ENCODE measurements around the gene CDH8.

DNA sequence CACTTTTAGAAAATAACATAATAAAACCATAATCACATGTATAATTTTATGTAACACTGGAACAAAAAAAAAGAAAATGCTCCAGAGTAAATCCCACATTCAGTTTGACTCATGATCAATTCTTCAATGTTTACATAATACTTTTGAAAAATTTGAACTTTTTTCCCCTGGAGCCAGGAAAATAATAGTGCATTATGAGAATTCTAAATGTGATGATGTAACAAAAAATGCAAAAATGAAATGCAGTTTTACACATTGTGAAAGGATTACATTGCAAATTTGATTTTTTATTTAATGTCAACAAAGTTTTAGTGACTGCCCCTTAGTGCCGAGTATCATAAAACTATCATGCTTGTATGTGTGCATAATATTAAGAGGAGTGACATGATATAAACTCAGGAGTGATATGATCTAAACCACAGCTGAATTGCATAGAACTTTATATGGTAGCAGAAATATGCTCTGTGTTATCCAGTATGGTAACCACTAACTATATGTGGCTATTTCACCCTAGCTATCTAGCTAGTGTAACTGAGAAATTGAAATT, 238.2 kb downstream of the CDH8 start:
- TF ChIP-seq, protein P1, sequence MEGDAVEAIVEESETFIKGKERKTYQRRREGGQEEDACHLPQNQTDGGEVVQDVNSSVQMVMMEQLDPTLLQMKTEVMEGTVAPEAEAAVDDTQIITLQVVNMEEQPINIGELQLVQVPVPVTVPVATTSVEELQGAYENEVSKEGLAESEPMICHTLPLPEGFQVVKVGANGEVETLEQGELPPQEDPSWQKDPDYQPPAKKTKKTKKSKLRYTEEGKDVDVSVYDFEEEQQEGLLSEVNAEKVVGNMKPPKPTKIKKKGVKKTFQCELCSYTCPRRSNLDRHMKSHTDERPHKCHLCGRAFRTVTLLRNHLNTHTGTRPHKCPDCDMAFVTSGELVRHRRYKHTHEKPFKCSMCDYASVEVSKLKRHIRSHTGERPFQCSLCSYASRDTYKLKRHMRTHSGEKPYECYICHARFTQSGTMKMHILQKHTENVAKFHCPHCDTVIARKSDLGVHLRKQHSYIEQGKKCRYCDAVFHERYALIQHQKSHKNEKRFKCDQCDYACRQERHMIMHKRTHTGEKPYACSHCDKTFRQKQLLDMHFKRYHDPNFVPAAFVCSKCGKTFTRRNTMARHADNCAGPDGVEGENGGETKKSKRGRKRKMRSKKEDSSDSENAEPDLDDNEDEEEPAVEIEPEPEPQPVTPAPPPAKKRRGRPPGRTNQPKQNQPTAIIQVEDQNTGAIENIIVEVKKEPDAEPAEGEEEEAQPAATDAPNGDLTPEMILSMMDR (conservative IDR thresholded peaks at IDR 0.05 in 1 of 2, IDR thresholded peaks at IDR 0.05 in 1 of 2; ENCODE audit: extremely low read depth in 1 of 2, insufficient read depth in 1 of 2, low read depth in 1 of 2, low read length in 2 of 2), result no peak
- TF ChIP-seq EZH2 (IDR thresholded peaks at IDR 0.05; ENCODE audit: borderline replicate concordance, low read length), result no peak

All from mammary epithelial cell (primary cell).